ENCODE measurements around the gene NR1I2.

- TF ChIP-seq, protein P1, sequence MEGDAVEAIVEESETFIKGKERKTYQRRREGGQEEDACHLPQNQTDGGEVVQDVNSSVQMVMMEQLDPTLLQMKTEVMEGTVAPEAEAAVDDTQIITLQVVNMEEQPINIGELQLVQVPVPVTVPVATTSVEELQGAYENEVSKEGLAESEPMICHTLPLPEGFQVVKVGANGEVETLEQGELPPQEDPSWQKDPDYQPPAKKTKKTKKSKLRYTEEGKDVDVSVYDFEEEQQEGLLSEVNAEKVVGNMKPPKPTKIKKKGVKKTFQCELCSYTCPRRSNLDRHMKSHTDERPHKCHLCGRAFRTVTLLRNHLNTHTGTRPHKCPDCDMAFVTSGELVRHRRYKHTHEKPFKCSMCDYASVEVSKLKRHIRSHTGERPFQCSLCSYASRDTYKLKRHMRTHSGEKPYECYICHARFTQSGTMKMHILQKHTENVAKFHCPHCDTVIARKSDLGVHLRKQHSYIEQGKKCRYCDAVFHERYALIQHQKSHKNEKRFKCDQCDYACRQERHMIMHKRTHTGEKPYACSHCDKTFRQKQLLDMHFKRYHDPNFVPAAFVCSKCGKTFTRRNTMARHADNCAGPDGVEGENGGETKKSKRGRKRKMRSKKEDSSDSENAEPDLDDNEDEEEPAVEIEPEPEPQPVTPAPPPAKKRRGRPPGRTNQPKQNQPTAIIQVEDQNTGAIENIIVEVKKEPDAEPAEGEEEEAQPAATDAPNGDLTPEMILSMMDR (IDR thresholded peaks at IDR 0.05), result no peak
- no peak for TF ChIP-seq EZH2 (IDR thresholded peaks at IDR 0.05; ENCODE audit: borderline replicate concordance, insufficient read depth, low read depth, low read length, poor library complexity, severe bottlenecking)
These were observed 77.1 kb downstream of the NR1I2 start for GRCh38 chr3:119858957-119859356.

Data from B cell (primary cell).